Common myeloid progenitor, CD34-positive (primary cell): ENCODE data around the gene TMEM167B.

ENCODE experiments used
- CTCF ChIA-PET: fragments of 350-600 bp; sonication (Branson Sonifier 250); formaldehyde crosslinking; loops from one replicate; lab custom pipeline; 2021; ENCODE audit warnings: antibody characterized with exemption; lab: Charles Lee
- POLR2A ChIA-PET: fragments of 350-600 bp; sonication (Branson Sonifier 250); formaldehyde crosslinking; loops from one replicate; lab custom pipeline; 2021; ENCODE audit warnings: antibody characterized with exemption; lab: Charles Lee
- DNase-seq, 3 donors: peaks; one replicate each; pipeline versions ENCODE4 v3.0.0 to v3.0.0-alpha.2; 2013
- H3K27ac ChIP-seq, 2 experiments: 1 replicate in 1 of 2; 2 replicates in 1 of 2; pipeline ENCODE4 v1.7.0; 2013; ENCODE audit warnings: inconsistent platforms in 2 of 2, low read length in 2 of 2, mild to moderate bottlenecking in 2 of 2, low read depth in 1 of 2, moderate library complexity in 1 of 2; ENCODE audit not compliant: severe bottlenecking in 2 of 2, insufficient read depth in 1 of 2, poor library complexity in 1 of 2
- H3K27me3 ChIP-seq, 5 experiments: replicated peaks in 2 of 5; 1 replicate in 3 of 5; 2 replicates in 2 of 5; pipeline versions ENCODE4 v1.6.1 to v1.7.0; 2013; ENCODE audit warnings: low read length in 4 of 5, mild to moderate bottlenecking in 2 of 5, moderate library complexity in 2 of 5, inconsistent platforms in 1 of 5; ENCODE audit not compliant: insufficient read depth in 5 of 5, control insufficient read depth in 4 of 5
- H3K36me3 ChIP-seq, 4 experiments: 1 replicate in 2 of 4; 2 replicates in 2 of 4; pipeline versions ENCODE4 v1.6.1 to v1.7.0; 2013; ENCODE audit warnings: low read length in 3 of 4, control low read depth in 1 of 4, mild to moderate bottlenecking in 1 of 4; ENCODE audit not compliant: control insufficient read depth in 4 of 4, insufficient read depth in 4 of 4
- H3K4me1 ChIP-seq, 4 experiments: 1 replicate in 3 of 4; 2 replicates in 1 of 4; pipeline versions ENCODE4 v1.6.1 to v1.7.1; 2013; ENCODE audit warnings: low read length in 3 of 4, mild to moderate bottlenecking in 3 of 4, control low read depth in 1 of 4, inconsistent platforms in 1 of 4, moderate library complexity in 1 of 4; ENCODE audit not compliant: control insufficient read depth in 4 of 4, insufficient read depth in 4 of 4; ENCODE audit errors: control extremely low read depth in 1 of 4
- H3K4me3 ChIP-seq, 7 experiments: 1 replicate in 4 of 7; 2 replicates in 3 of 7; pipeline versions ENCODE4 v1.5.1 to v1.7.0; 2013; ENCODE audit warnings: mild to moderate bottlenecking in 7 of 7, low read length in 6 of 7, moderate library complexity in 6 of 7, inconsistent platforms in 2 of 7, low read depth in 2 of 7, control low read depth in 1 of 7; ENCODE audit not compliant: insufficient read depth in 4 of 7, control insufficient read depth in 1 of 7; ENCODE audit errors: extremely low read depth in 1 of 7
- H3K9me3 ChIP-seq, 5 experiments: 1 replicate in 4 of 5; 2 replicates in 1 of 5; pipeline versions ENCODE4 v1.6.1 to v1.7.1; 2013; ENCODE audit warnings: low read length in 4 of 5, mild to moderate bottlenecking in 2 of 5, inconsistent platforms in 1 of 5, low read depth in 1 of 5, moderate library complexity in 1 of 5; ENCODE audit not compliant: control insufficient read depth in 4 of 5, insufficient read depth in 2 of 5; ENCODE audit errors: control extremely low read depth in 1 of 5
- WGBS: methylation state at CpG from one replicate; pipeline ENCODE4 v1.1.5; 2013; ENCODE audit not compliant: insufficient coverage; 5-methylcytosine and 5-hydroxymethylcytosine counted together

Gene TMEM167B

DNA sequence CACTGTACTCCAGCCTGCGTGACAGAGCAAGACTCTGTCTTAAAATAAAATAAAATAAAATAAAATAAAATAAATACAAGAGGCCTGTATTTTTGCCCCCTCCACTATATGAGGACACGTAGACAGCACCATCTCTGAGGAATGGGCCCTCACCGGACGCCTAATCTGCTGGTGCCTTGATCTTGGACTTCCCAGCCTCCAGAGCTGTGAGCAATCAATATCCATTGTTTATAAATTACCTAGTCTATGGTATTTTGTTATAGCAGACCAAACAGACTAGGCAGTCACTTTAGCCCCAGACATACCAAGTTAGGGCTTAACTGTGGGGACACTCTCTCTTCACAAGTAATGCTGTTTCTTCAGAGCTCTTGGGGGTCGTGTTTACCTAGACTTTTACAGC is 29.8 kb downstream of the TMEM167B start:
- Histone ChIP-seq H3K9me3 (no peaks in the 10 kb centered on the region), H3K4me1 (no peaks in the 10 kb centered on the region), H3K27me3 (peaks cover 4 to 36% (median 11%) of the 10 kb centered on the region in 5 experiments), H3K27ac (no peak overlapping the region), H3K36me3 (no peaks in the 10 kb centered on the region), H3K4me3 (no peak overlapping the region)
- no peak for DNase-seq
- WGBS = no CpG with 5 or more reads among the region's 5 CpGs
- ChIA-PET POLR2A (no interaction called here), CTCF (interaction anchor here (0.8 to 3.2 kb wide), 4 partner anchors 8 to 87 kb away, joined by 3 to 18 read pairs (median 4); a partner anchor contains a TSS)

DNA sequence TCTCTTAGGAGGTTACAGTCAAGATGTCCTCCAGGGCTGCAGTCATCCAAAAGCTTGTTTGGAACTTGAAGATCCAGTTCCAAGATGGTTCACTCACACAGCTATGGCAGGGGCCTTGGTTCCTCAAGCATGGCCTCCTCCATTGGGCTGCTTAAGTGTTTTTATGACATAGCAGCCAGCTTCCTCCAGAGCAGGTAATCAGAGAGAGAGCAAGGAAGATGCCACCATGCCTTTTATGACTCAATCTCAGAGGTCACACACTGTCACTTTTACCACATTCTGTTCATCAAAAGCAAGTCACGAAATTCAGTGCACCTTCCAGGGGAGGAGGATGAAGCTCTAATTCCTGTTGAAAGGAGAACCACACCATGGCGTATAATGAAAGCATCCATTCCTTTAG is 40.5 kb downstream of the TMEM167B start:
- no peak for DNase-seq
- H3K36me3 ChIP-seq = no peaks in the 10 kb centered on the region
- no peak overlapping the region for H3K27ac ChIP-seq
- peaks cover 14 to 20% (median 16%) of the 10 kb centered on the region in 4 experiments for H3K4me1 ChIP-seq
- H3K4me3 ChIP-seq = no peak overlapping the region
- no CpG with 5 or more reads among the region's 2 CpGs for WGBS
- ChIA-PET CTCF (interaction anchor here (2.3 kb wide), 1 partner anchor 19 kb away, joined by 9 read pairs; a partner anchor contains a TSS), POLR2A (no interaction called here)
- H3K9me3 ChIP-seq = no peaks in the 10 kb centered on the region
- no peaks in the 10 kb centered on the region for H3K27me3 ChIP-seq

DNA sequence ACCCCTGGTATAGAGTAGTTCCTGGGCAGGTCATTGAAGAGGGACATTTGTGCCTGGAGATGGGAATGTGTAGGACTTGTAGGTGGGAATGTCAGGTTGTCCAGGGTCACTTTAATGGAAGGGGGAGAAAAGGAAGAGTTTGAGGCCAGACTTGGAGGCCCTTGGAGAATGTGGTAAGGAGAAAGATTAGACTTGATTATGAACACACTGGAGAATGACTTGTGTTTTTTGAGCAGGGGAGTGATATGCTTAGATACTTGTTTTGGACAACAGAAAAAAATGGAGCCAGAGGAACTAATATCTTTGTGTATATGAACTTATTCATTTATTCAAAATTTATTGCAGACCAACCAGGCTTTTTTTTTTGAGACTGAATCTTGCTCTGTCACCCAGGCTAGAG is 41.2 kb downstream of the TMEM167B start:
- CTCF ChIA-PET = interaction anchor here (0.6 to 2.3 kb wide), 2 partner anchors 9 to 20 kb away, joined by 3 to 9 read pairs; a partner anchor contains a TSS
- no peak overlapping the region for H3K4me3 ChIP-seq
- POLR2A ChIA-PET = no interaction called here

DNA sequence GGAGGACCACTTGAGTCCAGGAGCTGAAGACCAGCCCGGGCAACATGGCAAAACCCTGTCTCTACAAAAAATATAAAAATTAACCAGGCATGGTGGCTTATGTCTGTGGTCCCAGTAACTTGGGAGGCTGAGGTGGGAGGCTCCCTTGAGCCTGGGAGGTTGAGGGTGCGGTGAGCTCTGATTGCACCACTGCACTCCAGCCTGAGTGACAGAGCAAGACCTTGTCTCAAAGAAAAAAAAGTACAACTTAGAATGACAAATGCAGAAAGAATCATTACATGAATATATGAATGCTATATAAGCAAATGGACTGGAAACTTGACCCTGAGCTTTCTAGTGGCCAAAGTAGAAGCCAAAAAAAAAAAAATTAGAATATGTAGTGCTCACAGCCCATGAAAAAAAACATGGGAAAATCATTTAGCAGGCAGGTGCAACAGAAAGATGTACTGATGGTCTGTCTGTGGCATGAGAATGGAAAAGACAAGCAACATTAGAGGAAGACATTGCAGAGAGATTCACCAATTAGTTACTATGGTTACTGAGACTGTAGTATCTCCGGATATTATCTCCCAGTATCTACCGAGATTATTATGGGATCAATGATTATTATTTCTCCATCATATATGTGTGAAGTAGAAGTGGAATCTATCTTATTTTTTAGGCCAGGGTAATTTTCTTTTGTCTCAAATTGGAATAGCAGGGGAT is 42.6 kb downstream of the TMEM167B start:
- H3K4me1 ChIP-seq = peaks cover 14 to 20% (median 16%) of the 10 kb centered on the region in 4 experiments
- H3K36me3 ChIP-seq = no peaks in the 10 kb centered on the region
- CTCF ChIA-PET = interaction anchor here (1.2 kb wide), 1 partner anchor 60 kb away, joined by 3 read pairs; no protein-coding TSS in a partner anchor
- H3K9me3 ChIP-seq = no peaks in the 10 kb centered on the region
- no peak overlapping the region for H3K4me3 ChIP-seq
- no peak overlapping the region for H3K27ac ChIP-seq
- DNase-seq = no peak
- WGBS = 100% methylated on average over 1 of the region's 4 CpGs
- POLR2A ChIA-PET = no interaction called here
- H3K27me3 ChIP-seq = no peaks in the 10 kb centered on the region

More for the DNA sequence above, 41.2 kb downstream of the TMEM167B start:
- no peaks in the 10 kb centered on the region for H3K27me3 ChIP-seq
- peak in 1 of 3 donors; percentile 13 for DNase-seq
- H3K36me3 ChIP-seq = no peaks in the 10 kb centered on the region
- peaks cover 14 to 20% (median 16%) of the 10 kb centered on the region in 4 experiments for H3K4me1 ChIP-seq
- no peak overlapping the region for H3K27ac ChIP-seq
- H3K9me3 ChIP-seq = no peaks in the 10 kb centered on the region

DNA sequence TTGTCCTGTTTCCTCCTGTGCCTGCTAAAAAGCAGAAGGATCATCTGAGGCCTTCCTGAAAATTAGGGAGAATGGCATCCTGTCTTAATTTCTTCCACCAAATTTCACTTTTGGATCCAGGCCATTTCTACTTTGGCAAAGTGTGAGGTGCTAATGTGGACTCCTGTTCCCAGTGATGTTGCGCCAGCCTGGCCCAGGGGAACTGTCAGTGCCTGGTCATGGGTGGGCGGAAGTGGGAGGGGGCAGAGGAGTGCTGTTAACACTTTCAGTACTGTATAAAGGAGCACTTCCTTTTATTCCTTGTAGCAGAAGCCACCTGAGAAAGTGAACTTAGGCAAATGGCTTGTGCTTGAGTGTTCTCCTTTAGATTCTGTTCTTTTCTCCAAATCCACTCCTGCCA is 43.3 kb downstream of the TMEM167B start:
- Histone ChIP-seq H3K27me3 (no peaks in the 10 kb centered on the region), H3K4me3 (peak overlapping the region in 2 of 7 experiments; percentile 28 to 57), H3K4me1 (peaks cover 14 to 20% (median 16%) of the 10 kb centered on the region in 4 experiments), H3K27ac (no peak overlapping the region), H3K9me3 (no peaks in the 10 kb centered on the region), H3K36me3 (no peaks in the 10 kb centered on the region)
- ChIA-PET POLR2A (no interaction called here), CTCF (interaction anchor here (0.8 to 1.6 kb wide), 6 partner anchors 12 to 60 kb away, joined by 3 to 4 read pairs (median 3); no protein-coding TSS in a partner anchor)
- peak; percentile 36 to 73 (median 63) for DNase-seq
- 0% methylated on average over 1 of the region's 2 CpGs for WGBS

DNA sequence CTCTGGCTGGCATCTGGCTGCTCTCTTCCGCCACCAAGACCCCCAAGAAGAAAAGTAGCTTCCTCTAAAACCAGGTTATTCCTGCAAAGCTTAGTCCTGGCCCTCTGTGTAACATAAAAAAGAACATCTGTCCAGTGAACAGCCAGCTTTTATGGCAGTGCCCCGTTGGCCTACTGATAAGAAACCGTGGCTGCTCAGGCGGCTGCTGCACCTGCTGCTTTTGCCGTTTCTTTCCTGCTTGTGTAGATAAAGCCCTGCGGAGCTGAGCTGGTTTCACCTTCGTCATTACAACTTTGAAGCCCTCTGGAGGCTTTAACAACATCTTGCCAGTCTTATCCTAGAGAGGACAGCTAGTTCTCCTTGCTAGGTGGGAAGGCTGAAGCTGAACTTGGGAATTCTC is 43.9 kb downstream of the TMEM167B start:
- DNase-seq = peak; percentile 81 to 97 (median 95)
- WGBS = 3% methylated on average over 7 of the region's 7 CpGs
- Histone ChIP-seq H3K27me3 (no peaks in the 10 kb centered on the region), H3K4me1 (peaks cover 14 to 20% (median 16%) of the 10 kb centered on the region in 4 experiments), H3K36me3 (no peaks in the 10 kb centered on the region), H3K27ac (no peak overlapping the region), H3K4me3 (peak overlapping the region in 4 of 7 experiments; percentile 6 to 57 (median 19)), H3K9me3 (no peaks in the 10 kb centered on the region)
- POLR2A ChIA-PET = no interaction called here
- CTCF ChIA-PET = interaction anchor here (0.8 to 1.6 kb wide), 7 partner anchors 12 to 59 kb away, joined by 3 to 4 read pairs (median 3); no protein-coding TSS in a partner anchor

DNA sequence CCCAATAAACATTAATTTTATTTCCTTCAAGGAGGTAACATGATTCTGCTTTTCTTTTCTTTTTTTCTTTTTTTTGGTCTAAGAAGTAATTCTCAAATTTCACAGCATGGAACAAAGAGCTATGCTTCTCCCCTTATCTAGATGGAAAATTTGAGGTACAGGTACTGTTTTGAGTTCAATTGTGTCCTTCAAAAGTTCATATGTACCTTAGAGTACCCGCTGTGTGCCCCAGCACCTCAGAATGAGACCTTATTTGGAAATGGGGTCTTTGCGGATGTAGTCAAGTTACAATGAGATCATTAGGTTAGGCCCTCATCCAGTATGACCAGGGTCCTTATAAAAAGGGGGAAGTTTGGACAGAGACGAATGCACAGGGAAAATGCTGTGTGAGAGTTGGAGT is 45.4 kb downstream of the TMEM167B start:
- Histone ChIP-seq H3K36me3 (no peaks in the 10 kb centered on the region), H3K4me1 (peaks cover 14 to 20% (median 16%) of the 10 kb centered on the region in 4 experiments), H3K4me3 (no peak overlapping the region), H3K27me3 (peaks cover 0 to 3% (median 0%) of the 10 kb centered on the region in 5 experiments), H3K27ac (no peak overlapping the region), H3K9me3 (no peaks in the 10 kb centered on the region)
- ChIA-PET POLR2A (no interaction called here), CTCF (interaction anchor here (0.9 kb wide), 1 partner anchor 38 kb away, joined by 3 read pairs; no protein-coding TSS in a partner anchor)
- DNase-seq = no peak
- 89% methylated on average over 3 of the region's 3 CpGs for WGBS
